HEK293T (cell line): ENCODE results near the gene ALOX12.

Source experiments
- FOXA1 ChIP-seq: fragments of 450-650 bp; IDR thresholded peaks from 2 replicates; pipeline ENCODE4 v1.6.1; 2016; ENCODE audit warnings: mild to moderate bottlenecking
- FOXK2 ChIP-seq: fragments of 450-650 bp; IDR thresholded peaks from 2 replicates; pipeline ENCODE4 v1.6.1; 2016; ENCODE audit warnings: mild to moderate bottlenecking
- FOXM1 ChIP-seq: fragments of 450-650 bp; IDR thresholded peaks from 2 replicates; pipeline ENCODE4 v1.6.1; 2017; ENCODE audit warnings: mild to moderate bottlenecking, borderline replicate concordance
- HDGF ChIP-seq: fragments of 450-650 bp; IDR thresholded peaks from 2 replicates; pipeline ENCODE4 v1.6.1; 2017; ENCODE audit warnings: antibody characterized with exemption, borderline replicate concordance
- LEF1 ChIP-seq: fragments of 450-650 bp; IDR thresholded peaks from 2 replicates; pipeline ENCODE4 v1.6.1; 2017; ENCODE audit warnings: mild to moderate bottlenecking, borderline replicate concordance
- NFRKB ChIP-seq: fragments of 450-650 bp; IDR thresholded peaks from 2 replicates; pipeline ENCODE4 v1.6.1; 2016; ENCODE audit warnings: mild to moderate bottlenecking, moderate library complexity
- SP1 ChIP-seq: fragments of 450-650 bp; IDR thresholded peaks from 2 replicates; pipeline ENCODE4 v1.6.1; 2017
- TARDBP ChIP-seq: fragments of 450-650 bp; IDR thresholded peaks from 2 replicates; pipeline ENCODE4 v1.6.1; 2016
- ZNF384 ChIP-seq: fragments of 450-650 bp; IDR thresholded peaks from 2 replicates; pipeline ENCODE4 v1.6.1; 2016

DNA sequence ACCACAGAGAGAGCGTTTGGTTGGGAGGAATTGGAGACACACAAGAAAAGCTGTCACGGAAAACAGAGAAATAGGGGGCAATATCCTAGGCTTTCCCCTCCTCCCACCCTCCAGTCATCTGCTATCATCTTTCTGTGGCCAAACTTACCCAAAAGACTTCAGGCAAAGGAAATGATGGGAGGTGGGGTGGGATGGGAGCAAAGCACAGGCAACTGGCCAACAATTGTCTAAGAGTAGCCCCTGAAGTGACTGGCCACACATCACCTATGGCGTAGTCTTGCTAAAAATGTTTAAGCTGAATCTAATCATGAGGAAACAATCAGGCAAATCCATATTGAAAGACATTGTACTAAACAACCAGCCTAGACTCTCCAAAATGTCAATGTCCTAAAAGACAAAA is 46.9 kb upstream of the ALOX12 start:
- TF ChIP-seq FOXA1 (no peak), ZNF384 (no peak), SP1 (no peak), NFRKB (no peak), HDGF (no peak), LEF1 (no peak), FOXK2 (no peak), TARDBP (no peak), FOXM1 (no peak)
